NCI-H2196 treated with DMSO at 0.1 percent for 48 hours (cell line): ENCODE data around the gene SLC9A1.

ENCODE experiments used
- DNase-seq: peaks from one replicate; lab custom pipeline; 2025; ENCODE audit not compliant: unreplicated experiment; lab: John Stamatoyannopoulos, UW

SLC9A1 gene

DNA sequence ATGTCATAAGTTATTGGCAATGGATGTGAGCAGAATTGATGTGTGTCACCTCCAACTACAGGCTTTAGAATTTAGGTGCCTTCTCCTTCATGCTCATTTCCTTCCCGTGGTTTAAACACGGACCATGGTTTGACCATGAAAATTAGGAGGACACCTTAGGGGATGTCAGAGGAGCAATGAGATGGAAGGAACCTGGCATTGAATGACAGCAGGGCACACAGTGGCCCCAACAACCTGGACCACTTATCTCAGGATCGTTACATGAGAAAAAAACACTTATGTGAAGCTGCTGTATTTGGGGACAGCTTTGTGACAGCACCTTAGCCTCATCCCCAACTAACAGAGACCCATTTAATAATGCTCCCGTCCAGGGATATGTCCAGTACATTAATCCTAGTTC lies 70.8 kb downstream of the SLC9A1 start:
- DNase-seq, result no peak

DNA sequence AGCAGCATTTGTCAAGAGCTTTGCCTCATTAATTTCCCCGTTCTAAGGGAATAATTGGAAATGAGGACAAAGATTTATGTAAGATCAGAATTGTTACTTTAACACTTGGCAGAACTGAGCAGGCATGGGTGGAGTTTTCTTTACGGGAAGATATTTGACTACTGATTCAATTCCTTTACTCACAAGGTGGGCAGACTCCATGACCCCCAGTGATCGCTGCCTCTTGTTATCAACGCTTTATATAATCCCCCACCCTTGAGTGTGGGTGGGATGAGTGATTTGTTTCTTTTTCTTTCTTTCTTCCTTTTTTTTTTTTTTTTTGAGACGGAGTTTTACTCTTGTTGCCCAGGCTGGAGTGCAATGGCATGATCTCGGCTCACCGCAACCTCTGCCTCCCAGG lies 77.0 kb downstream of the SLC9A1 start:
- DNase-seq, result no peak

DNA sequence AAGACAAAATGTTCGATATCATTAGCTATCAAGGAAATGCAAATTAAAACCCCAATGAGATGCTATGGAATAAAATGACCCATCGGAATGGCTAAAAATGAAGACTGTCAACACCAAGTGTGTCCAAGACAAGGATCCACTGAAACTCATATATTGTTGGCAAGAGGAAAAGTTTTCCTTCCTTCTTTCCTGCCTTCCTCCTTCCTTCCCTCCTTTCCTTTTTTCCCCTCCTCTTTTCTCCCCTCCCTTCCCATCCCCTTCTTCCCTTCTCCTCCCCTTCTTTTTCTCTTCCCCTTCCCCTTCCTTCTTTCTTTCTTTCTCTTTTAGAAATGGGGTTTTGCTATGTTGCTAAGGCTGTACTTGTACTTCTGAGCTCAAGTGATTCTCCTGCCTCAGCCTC lies 78.1 kb downstream of the SLC9A1 start:
- no peak for DNase-seq

DNA sequence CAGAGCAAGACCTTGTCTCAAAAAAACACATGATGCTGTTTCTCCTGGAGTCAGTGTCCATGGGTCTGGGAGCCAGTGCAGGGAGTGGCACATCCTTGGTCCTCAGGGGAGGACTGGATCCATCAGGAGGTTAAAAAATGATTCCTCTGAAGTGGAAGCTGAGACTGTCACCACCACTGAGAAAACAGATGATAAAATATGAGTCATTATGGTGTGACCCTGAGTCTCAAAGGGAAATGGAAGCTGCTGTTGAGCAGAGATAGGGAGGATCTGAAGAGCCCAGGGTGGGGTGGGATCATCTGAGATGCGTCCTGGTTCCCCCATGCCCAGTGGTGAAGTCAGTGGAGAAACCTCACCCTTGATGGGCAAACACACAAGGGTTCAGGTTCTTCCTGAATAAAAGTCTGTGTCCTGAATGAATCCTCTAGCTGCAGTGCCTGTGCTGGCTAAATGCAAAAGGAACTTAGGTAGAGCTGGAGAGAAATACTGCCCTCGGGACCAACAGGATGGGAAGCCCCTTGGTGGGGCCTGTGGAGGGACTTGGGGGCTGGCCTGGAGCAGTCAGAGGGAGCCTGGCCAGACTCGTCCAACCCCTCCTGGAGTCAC lies 80.6 kb downstream of the SLC9A1 start:
- DNase-seq, result no peak

DNA sequence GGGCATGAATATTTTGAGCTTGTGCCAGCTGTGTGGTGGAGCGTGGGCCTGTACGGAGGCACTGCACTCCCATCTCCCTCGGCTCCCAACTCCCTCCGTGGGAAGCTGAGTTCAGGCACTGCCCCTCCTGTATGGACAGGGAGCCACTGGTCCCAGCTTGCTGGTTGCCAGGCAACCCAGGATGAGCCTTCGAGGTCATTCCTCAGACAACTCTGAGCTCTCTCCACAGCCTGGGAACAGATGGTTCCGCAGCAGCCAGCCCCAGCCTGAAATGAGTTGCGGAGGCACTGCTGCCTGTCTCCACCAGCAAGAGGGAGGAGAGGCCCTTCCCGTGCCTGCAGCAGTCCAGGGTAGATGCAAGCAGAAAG lies 83.9 kb downstream of the SLC9A1 start:
- no peak for DNase-seq

DNA sequence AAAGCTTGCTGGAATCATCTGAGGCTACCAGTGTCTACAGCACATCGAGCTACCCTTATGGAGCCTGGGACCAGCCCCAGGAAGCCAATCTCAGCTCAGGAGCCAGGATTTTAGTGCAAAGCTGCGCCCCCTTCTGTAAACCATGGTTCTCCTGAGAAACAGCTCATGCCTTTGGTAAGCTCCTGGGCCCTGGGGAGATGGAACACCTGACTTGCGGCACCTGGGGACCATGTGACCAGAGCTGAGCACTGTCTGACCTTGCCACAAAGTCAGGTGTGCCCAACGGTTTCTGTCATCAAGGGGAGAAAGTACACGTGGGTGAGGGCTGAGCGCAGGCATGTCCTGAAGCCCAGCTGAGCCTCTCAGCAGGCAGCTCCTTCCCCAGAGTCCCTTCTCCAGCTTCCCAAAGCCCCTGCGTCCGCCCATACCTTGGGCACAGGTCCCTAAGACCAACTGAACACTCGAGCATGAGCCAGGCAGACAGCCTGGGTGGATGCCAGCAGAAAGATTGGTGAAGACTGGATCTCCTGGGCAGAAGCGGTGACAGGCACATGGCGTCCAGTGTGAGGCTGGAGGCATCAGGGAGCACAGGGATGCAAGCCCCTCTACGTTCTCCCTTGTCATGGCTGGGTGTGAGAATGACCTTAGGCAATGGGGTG lies 84.4 kb downstream of the SLC9A1 start:
- no peak for DNase-seq

DNA sequence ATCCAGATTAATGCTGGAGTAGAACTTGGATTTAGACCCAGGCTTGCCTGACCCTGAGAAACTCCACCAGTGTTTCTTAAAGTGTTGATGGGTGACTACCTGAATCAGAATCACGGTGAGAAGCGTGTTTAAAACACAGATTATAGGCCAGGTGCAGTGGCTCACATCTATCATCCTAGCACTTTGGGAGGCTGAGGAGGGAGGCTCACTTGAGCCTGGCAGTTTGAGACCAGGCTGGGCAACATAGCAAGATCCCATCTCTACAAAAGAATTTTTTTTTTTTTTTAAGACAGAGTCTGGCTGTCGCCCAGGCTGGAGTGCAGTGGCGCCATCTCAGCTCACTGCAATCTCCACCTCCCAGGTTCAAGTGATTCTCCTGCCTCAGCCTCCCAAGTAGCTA lies 86.0 kb downstream of the SLC9A1 start:
- no peak for DNase-seq

DNA sequence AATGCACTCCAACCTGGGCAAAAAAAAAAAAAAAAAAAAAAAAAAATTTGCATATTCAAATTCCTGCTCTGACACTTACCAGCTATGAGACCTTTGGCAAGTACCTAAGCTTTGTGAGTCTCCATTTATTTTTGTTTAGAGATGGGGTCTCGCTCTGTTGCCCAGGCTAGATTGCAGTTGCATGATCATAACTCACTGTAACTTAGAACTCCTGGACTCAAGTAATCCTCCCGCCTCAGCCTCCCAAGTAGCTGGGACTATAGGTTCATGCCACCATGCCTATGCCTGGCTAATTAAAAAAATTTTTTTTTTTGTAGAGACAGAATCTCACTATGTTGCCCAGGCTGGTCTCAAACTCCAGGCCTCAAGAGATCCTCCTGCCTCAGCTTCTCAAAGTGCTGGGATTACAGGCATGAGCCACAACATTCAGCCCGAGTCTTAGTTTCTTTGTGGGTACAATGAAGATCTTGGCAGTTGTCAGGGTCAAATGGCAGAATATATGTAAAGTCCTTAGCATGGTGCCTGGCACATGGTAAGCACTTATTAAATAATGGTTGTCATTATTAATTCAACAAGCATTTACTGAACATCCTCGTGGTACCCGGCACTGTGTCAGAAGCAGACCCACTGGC lies 88.8 kb downstream of the SLC9A1 start:
- DNase-seq, result no peak

DNA sequence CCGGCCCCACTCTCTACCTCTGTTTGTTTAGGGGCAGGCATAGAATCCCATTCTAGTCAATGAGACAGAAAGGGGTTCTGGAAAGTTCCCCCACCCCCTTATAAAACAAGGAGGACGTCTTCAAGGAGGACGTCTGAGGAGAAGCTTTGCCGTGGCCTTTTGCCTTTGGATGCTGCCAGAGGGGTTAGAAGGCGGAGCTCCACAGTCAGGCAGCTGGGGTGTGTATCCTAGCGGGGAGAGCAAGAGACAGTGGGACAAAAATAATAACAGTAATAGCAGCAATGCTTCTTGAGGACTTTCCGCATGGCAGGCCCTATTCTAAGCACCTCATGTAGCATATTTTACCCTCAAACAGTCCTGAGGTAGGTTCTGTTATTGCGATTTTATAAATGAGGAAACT lies 94.0 kb downstream of the SLC9A1 start:
- DNase-seq, result no peak

DNA sequence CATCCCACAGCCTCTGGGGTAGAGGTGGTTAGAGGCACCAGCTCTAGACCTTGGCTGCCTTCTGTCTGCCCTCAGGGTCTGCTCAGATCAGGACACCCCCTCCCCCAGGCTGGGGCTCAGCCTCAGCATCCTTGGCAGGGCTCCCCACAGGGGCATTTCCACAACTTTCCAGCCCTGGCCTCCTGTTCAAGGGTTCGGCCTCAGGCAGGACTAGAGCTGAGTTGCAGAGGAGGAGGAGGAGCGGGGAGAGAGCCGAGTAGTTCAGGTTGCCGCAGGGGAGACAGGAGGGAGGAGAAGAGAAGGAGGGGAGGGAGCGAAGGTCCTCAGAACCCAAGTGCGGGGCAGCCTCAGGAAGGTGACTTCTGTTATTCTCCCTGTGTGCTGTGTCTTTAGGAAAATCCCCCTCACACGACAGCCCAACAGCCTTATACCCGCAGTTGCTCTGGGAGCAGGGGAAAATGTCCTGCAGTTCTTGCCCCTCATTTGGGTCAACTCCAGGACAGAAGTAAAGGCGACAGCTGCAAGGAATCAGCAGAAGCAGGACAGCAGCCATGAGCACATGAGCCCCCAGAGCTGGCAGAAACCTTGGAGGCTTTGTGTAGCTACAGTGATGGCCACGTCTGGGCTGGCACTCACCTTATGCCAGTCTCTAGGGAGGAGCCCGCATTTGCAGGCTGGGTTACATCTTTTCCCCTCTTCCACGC lies 95.8 kb downstream of the SLC9A1 start:
- DNase-seq, result no peak

DNA sequence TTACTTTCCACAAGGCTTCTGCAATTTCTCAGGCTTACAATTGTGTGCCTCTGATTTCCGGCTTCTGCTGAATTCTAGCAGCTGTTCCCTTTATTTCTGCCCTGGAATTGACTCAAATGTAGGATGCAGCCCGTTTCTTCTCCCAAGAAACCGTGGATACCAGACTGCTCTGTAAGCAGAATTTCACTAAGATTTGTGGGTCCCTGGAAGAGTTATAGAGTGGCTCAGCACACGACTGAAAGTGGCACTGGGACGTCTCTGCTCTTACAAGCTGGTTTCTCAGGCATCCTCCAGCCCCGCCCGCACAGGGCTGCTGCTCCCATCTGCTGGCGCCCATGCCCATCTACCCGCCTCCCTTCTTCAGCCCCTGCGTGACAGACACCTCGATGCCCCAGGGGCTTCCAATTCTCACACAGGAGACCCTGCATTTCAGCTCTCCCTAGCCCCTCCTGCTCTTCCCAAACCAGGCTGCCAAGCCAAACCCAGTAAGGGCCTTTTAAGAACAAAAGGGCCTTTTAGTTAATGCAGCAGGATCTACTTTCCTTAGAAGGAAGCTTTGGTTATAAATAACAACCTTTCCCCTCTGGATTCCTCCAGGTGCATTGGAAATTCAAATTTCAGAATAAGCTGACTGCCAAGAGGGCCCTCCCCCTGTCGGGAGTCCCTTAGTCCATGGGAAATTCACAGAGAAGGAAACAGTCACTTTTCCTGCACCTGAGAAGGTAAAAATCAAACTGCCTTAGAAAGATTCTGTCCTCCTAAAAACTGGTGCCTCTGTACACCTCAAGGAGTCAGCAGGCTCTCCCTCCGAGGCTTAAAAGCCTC lies 96.9 kb downstream of the SLC9A1 start:
- DNase-seq, result no peak

DNA sequence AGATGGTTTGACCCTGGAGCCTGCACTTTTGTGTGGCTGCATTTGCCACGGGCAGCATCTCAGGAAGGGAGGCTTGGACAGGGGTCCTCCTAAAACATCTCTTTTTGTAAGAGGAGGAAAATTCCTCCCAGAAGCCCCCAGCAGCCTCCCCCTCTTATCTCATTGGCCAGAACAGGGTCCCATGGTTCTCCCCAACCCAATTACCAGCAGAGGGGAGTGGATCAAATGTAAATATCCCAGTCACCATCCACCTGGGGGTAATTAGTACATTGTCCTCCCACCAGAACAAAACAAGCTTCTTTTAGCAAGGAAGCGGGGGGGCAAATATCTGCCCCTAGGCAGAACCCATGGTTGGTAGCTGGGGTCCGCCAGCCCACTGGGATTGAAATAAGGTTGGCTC lies 97.5 kb downstream of the SLC9A1 start:
- DNase-seq, result no peak

DNA sequence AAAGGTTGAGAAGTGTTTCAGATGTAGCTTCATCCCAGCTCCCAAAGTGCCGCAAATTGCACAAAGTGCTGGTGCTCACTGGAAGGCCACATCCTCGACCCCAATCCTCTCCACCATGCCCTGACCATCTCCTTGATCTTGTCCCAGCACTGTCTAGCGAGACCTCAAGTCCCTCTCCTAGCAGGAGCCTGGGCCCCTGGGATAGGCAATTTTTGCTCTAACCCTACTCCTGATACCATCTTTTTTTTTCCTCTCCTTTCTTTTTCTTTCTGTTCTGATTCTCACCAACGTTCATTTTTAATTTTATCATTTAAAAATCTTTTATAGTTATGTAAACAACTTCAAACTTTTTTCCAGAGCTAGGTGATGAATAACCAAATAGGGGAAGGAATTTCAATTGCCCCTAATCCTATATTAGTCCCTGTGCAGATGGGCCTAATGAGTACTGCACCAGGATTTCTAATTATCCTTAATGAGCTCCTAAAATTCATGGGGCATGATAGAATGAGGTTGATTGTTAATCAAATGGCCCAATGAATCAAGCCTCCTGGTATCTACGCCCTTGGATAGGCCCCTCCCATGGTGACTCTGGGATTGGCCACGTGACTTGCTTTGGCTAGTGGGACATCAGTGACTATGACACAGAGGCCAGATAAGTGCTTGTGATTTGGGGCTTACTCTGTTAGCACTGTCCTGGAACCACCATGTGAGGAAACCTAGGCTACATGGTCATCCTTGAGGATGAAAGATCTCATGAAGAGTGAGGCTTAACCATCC lies 100.8 kb downstream of the SLC9A1 start:
- DNase-seq, result no peak

DNA sequence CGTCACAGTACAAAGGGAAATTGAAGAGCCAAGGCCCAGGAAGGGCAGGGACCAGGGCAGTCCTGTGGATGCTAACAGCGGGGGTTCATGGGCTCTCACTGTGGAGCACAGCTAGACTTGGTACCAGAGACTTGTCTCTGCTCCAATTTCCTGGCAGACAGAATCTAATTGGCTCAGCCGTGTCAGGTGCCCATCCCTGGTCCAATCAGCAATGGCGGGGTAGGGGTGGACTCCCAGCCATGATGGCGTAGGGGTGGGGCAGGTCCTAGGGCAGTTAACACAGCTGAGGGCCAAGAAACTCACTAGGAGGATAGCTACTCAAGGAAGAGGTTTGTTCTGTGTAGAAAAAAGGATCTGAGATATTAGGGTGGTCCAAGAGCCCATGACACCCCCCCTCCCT lies 102.4 kb downstream of the SLC9A1 start:
- no peak for DNase-seq

DNA sequence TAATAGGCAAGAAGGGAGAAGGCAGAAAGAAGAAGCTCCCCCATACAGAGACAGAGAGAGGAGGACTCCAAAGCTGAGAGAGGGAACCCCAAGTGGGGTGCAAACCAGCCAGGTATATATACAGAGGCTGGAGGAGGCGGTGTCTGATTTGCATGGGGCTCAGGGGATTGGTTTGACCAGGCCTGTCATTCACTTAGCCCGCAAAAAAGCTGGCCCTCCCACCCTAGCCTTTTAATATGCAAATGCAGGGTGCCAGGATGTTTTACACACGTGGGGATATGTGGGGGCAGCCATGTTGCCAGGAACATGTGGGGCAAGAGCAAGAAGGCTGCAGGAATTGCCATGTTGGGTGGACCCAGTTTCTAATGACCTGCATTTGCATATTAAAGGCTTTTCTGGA lies 105.3 kb downstream of the SLC9A1 start:
- DNase-seq, result no peak

DNA sequence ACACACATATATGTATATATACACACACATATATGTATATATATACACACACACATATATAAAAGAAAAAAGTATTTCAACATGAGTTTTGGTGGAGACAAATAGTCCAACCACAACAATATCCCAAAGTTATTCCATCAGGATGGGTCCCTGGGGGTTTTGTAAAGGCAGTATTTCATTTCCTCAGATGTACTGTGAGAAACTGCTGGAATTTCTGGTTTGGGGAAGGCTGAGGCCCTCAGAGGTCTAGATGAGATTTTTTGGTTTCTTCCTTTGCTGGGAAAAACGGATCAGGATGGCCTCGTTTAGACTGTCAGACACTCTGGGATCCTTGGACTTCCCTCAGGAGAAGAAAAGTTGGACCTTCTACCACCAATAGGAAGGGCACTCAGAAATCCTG lies 105.8 kb downstream of the SLC9A1 start:
- no peak for DNase-seq
